H9 (cell line): ENCODE measurements around the gene TRMT112. TPM values are rescaled to one million over a fixed set of nuclear protein-coding genes. Genes with fewer than 3 reads are reported as not detected.

ENCODE experiments used
- DNase-seq: peaks from one replicate; pipeline ENCODE4 v3.0.0-alpha.2; 2017
- H2AFZ ChIP-seq: one replicate; pipeline ENCODE4 v1.6.1; 2013; ENCODE audit warnings: mild to moderate bottlenecking, low read length, control low read depth, moderate library complexity
- H2AK5ac ChIP-seq: 2 replicates; pipeline ENCODE4 v1.6.1; 2013; ENCODE audit warnings: low read length, control low read depth, mixed read lengths; ENCODE audit not compliant: insufficient read length
- H2BK120ac ChIP-seq: one replicate; pipeline ENCODE4 v1.6.1; 2013; ENCODE audit warnings: low read depth, mild to moderate bottlenecking, low read length, control low read depth, inconsistent platforms; ENCODE audit not compliant: poor library complexity, severe bottlenecking
- H2BK12ac ChIP-seq: 2 replicates; pipeline ENCODE4 v1.6.1; 2013; ENCODE audit warnings: low read length, control low read depth, mixed read lengths, low read depth; ENCODE audit not compliant: insufficient read length
- H2BK15ac ChIP-seq: 2 replicates; pipeline ENCODE4 v1.6.1; 2013; ENCODE audit warnings: low read depth, low read length, control low read depth
- H2BK20ac ChIP-seq: one replicate; pipeline ENCODE4 v1.6.1; 2013; ENCODE audit warnings: low read depth, mild to moderate bottlenecking, low read length, control low read depth, inconsistent platforms; ENCODE audit not compliant: poor library complexity, severe bottlenecking
- H2BK5ac ChIP-seq: 2 replicates; pipeline ENCODE4 v1.6.1; 2013; ENCODE audit warnings: low read length, control low read depth, mixed read lengths; ENCODE audit not compliant: insufficient read length
- H3K14ac ChIP-seq: 2 replicates; pipeline ENCODE4 v1.6.1; 2013; ENCODE audit warnings: low read length, control low read depth; ENCODE audit not compliant: insufficient read depth
- H3K18ac ChIP-seq: 2 replicates; pipeline ENCODE4 v1.6.1; 2013; ENCODE audit warnings: low read depth, mild to moderate bottlenecking, mixed read lengths, low read length, control low read depth; ENCODE audit not compliant: insufficient read length
- H3K23ac ChIP-seq: 2 replicates; pipeline ENCODE4 v1.6.1; 2013; ENCODE audit warnings: low read length, control low read depth, mixed read lengths, low read depth; ENCODE audit not compliant: insufficient read length
- H3K23me2 ChIP-seq: 2 replicates; pipeline ENCODE4 v1.6.1; 2013; ENCODE audit warnings: low read depth, mild to moderate bottlenecking, mixed read lengths, low read length, control low read depth; ENCODE audit not compliant: insufficient read length, poor library complexity, severe bottlenecking
- H3K27ac ChIP-seq: 2 replicates; pipeline ENCODE4 v1.5.1; 2013; ENCODE audit warnings: low read length, control low read depth, mixed read lengths, low read depth; ENCODE audit not compliant: insufficient read length
- H3K27me3 ChIP-seq: 2 replicates; pipeline ENCODE4 v1.6.1; 2013; ENCODE audit warnings: low read length, control low read depth, inconsistent platforms; ENCODE audit not compliant: insufficient read depth
- H3K4ac ChIP-seq: 2 replicates; pipeline ENCODE4 v1.6.1; 2013; ENCODE audit warnings: low read depth, mild to moderate bottlenecking, control low read depth, inconsistent platforms, low read length, moderate library complexity
- H3K4me1 ChIP-seq: 2 replicates; pipeline ENCODE4 v1.6.1; 2013; ENCODE audit warnings: low read length, control low read depth, inconsistent platforms; ENCODE audit not compliant: insufficient read depth
- H3K4me2 ChIP-seq: 2 replicates; pipeline ENCODE4 v1.6.1; 2013; ENCODE audit warnings: low read length, control low read depth, mixed read lengths; ENCODE audit not compliant: insufficient read length, insufficient read depth
- H3K56ac ChIP-seq: 2 replicates; pipeline ENCODE4 v1.6.1; 2013; ENCODE audit warnings: low read depth, mild to moderate bottlenecking, mixed read lengths, low read length, control low read depth; ENCODE audit not compliant: insufficient read length
- H3K79me1 ChIP-seq: 2 replicates; pipeline ENCODE4 v1.6.1; 2013; ENCODE audit warnings: low read depth, mild to moderate bottlenecking, moderate library complexity, low read length, control low read depth, inconsistent platforms; ENCODE audit not compliant: insufficient read depth, poor library complexity, severe bottlenecking
- H3K79me2 ChIP-seq: 2 replicates; pipeline ENCODE4 v1.6.1; 2013; ENCODE audit warnings: low read length, control low read depth, inconsistent platforms; ENCODE audit not compliant: insufficient read depth
- H3K9ac ChIP-seq: 2 replicates; pipeline ENCODE4 v1.6.1; 2013; ENCODE audit warnings: low read length, control low read depth, mixed read lengths; ENCODE audit not compliant: insufficient read length; ENCODE audit errors: extremely low read depth
- H3K9me3 ChIP-seq: one replicate; pipeline ENCODE4 v1.6.1; 2013; ENCODE audit warnings: low read depth, low read length, inconsistent platforms; ENCODE audit not compliant: control insufficient read depth
- H3T11ph ChIP-seq: one replicate; pipeline ENCODE4 v1.6.1; 2013; ENCODE audit warnings: mild to moderate bottlenecking, low read length, control low read depth, inconsistent platforms
- H4K20me1 ChIP-seq: one replicate; pipeline ENCODE4 v1.6.1; 2013; ENCODE audit not compliant: control insufficient read depth, insufficient read length, insufficient read depth
- H4K5ac ChIP-seq: 2 replicates; pipeline ENCODE4 v1.6.1; 2013; ENCODE audit warnings: low read depth, mild to moderate bottlenecking, mixed read lengths, low read length, control low read depth; ENCODE audit not compliant: insufficient read length
- H4K8ac ChIP-seq: replicated peaks from 2 replicates; pipeline ENCODE4 v1.6.1; 2013; ENCODE audit warnings: low read length, control low read depth, mixed read lengths, low read depth; ENCODE audit not compliant: insufficient read length
- H4K91ac ChIP-seq: 2 replicates; pipeline ENCODE4 v1.6.1; 2013; ENCODE audit warnings: low read depth, mild to moderate bottlenecking, moderate library complexity, mixed read lengths, low read length, control low read depth; ENCODE audit not compliant: insufficient read length
- H3K27ac Mint-ChIP-seq, 3 experiments: 2 replicates in 2 of 3; 3 replicates in 1 of 3; pipeline ENCODE4 v1.8.0; 2020 to 2021; ENCODE audit warnings: mixed read lengths in 3 of 3, mild to moderate bottlenecking in 1 of 3, moderate library complexity in 1 of 3
- H3K27me3 Mint-ChIP-seq: 2 replicates; pipeline ENCODE4 v1.8.0; 2021; ENCODE audit warnings: low read depth, mild to moderate bottlenecking, moderate library complexity, mixed read lengths
- H3K36me3 Mint-ChIP-seq, 3 experiments: 2 replicates in 2 of 3; 3 replicates in 1 of 3; pipeline ENCODE4 v1.8.0; 2020 to 2021; ENCODE audit warnings: low read depth in 3 of 3, mixed read lengths in 3 of 3; ENCODE audit not compliant: insufficient read depth in 1 of 3
- H3K4me1 Mint-ChIP-seq, 2 experiments: 2 replicates each; pipeline ENCODE4 v1.8.0; 2020; ENCODE audit warnings: mixed read lengths in 2 of 2
- H3K4me3 Mint-ChIP-seq, 2 experiments: 2 replicates in 1 of 2; 3 replicates in 1 of 2; pipeline ENCODE4 v1.8.0; 2020 to 2021; ENCODE audit warnings: mild to moderate bottlenecking in 2 of 2, mixed read lengths in 2 of 2, moderate library complexity in 1 of 2
- H3K9me3 Mint-ChIP-seq, 2 experiments: 2 replicates in 1 of 2; 3 replicates in 1 of 2; pipeline ENCODE4 v1.8.0; 2020; ENCODE audit warnings: mild to moderate bottlenecking in 2 of 2, mixed read lengths in 2 of 2, moderate library complexity in 1 of 2
- WGBS: extraction: QIAGEN DNeasy Blood & Tissue Kit; methylation state at CpG from one replicate; pipeline ENCODE4 v1.1.7; 2013; ENCODE audit warnings: missing lambda C conversion rate, low lambda C conversion rate, mixed read lengths; ENCODE audit not compliant: insufficient read length; ENCODE audit errors: extremely low coverage; 5-methylcytosine and 5-hydroxymethylcytosine counted together
- total RNA-seq: library from RNA; stranded (reverse); gene quantifications from 2 replicates; pipeline ENCODE4 v1.2.1, GENCODE V29; 2021
- TF ChIP-seq, protein P1 (sequence below): fragments of 200-600 bp; sonication (generic); conservative IDR thresholded peaks from 3 replicates; pipeline ENCODE4 v1.8.0; 2021; ENCODE audit warnings: antibody characterized with exemption, mild to moderate bottlenecking

The TRMT112 gene
- total RNA-seq, 1 experiment from 2014 or later, result 315 TPM

DNA sequence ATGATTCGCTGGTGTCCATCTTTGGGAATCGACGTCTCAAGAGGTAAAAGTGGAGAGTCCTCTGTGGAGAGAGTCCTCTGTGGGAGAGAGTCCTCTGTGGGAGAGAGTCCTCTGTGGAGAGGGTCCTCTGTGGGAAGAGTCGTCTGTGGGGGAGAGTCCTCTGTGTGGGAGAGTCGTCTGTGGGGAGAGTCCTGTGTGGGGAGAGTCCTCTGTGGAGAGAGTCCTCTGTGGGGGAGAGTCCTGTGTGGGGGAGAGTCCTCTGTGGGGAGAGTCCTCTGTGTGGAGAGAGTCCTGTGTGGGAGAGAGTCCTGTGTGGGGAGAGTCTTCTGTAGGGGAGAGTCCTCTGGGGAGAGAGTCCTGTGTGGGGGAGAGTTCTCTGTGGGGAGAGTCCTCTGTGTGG lies 3.7 kb upstream of the TRMT112 start:
- H4K20me1 ChIP-seq, result peaks cover 2% of the 10 kb centered on the region
- H2BK120ac ChIP-seq, result no peak overlapping the region
- H4K8ac ChIP-seq, result no peak overlapping the region
- no peak overlapping the region for H3K9ac ChIP-seq
- H3K14ac ChIP-seq, result no peak overlapping the region
- H2BK20ac ChIP-seq, result no peak overlapping the region
- peak overlapping the region in 2 of 3 experiments; percentile 57 to 60; a peak in 4 of 7 replicates for H3K27ac Mint-ChIP-seq
- no peaks in the 10 kb centered on the region for H3K79me2 ChIP-seq
- H3K27ac ChIP-seq, result no peak overlapping the region
- no peaks in the 10 kb centered on the region; the same call in 1 of the 2 replicates for H3K4me1 ChIP-seq
- H3K4me3 Mint-ChIP-seq, result peak overlapping the region in 1 of 2 experiments; percentile 65; a peak in 2 of 5 replicates
- H3K4me2 ChIP-seq, result no peak overlapping the region
- H3K4ac ChIP-seq, result no peak overlapping the region
- no peak overlapping the region for H2AK5ac ChIP-seq
- H3K79me1 ChIP-seq, result no peaks in the 10 kb centered on the region
- no CpG with 5 or more reads among the region's 5 CpGs for WGBS
- H3K23ac ChIP-seq, result no peak overlapping the region
- H3K23me2 ChIP-seq, result peaks cover 3% of the 10 kb centered on the region
- peaks cover 15 to 32% (median 31%) of the 10 kb centered on the region in 3 experiments; a peak in 6 of 7 replicates for H3K36me3 Mint-ChIP-seq
- no peak overlapping the region for H3T11ph ChIP-seq
- H2BK15ac ChIP-seq, result no peak overlapping the region
- no peak for DNase-seq
- H4K91ac ChIP-seq, result no peak overlapping the region
- H3K4me1 Mint-ChIP-seq, result peaks cover 29 to 34% of the 10 kb centered on the region in 2 experiments
- no peaks in the 10 kb centered on the region for H3K9me3 ChIP-seq
- H3K27me3 Mint-ChIP-seq, result no peaks in the 10 kb centered on the region
- TF ChIP-seq, protein P1, sequence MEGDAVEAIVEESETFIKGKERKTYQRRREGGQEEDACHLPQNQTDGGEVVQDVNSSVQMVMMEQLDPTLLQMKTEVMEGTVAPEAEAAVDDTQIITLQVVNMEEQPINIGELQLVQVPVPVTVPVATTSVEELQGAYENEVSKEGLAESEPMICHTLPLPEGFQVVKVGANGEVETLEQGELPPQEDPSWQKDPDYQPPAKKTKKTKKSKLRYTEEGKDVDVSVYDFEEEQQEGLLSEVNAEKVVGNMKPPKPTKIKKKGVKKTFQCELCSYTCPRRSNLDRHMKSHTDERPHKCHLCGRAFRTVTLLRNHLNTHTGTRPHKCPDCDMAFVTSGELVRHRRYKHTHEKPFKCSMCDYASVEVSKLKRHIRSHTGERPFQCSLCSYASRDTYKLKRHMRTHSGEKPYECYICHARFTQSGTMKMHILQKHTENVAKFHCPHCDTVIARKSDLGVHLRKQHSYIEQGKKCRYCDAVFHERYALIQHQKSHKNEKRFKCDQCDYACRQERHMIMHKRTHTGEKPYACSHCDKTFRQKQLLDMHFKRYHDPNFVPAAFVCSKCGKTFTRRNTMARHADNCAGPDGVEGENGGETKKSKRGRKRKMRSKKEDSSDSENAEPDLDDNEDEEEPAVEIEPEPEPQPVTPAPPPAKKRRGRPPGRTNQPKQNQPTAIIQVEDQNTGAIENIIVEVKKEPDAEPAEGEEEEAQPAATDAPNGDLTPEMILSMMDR, result no peak
- H4K5ac ChIP-seq, result no peak overlapping the region
- H3K27me3 ChIP-seq, result no peaks in the 10 kb centered on the region
- H3K56ac ChIP-seq, result no peak overlapping the region
- H2BK5ac ChIP-seq, result no peak overlapping the region
- H2AFZ ChIP-seq, result no peak overlapping the region
- H3K18ac ChIP-seq, result no peak overlapping the region
- H2BK12ac ChIP-seq, result no peak overlapping the region
- H3K9me3 Mint-ChIP-seq, result no peaks in the 10 kb centered on the region
